K562 (cell line): Measurements from ENCODE around the gene NR6A1. TPM values are rescaled to one million over a fixed set of nuclear protein-coding genes. Genes with fewer than 3 reads are reported as not detected.
A peak's percentile ranks its signal among the peaks of the same experiment; 100 is the strongest.

ENCODE experiments used
- CCAR2 ChIP-seq: fragments of 200-400 bp; formaldehyde crosslinking; IDR thresholded peaks from 2 replicates; pipeline ENCODE4 v1.6.1; 2017; ENCODE audit warnings: mild to moderate bottlenecking, low read depth, low read length
- DPF2 ChIP-seq: fragments of 450-650 bp; IDR thresholded peaks from 2 replicates; pipeline ENCODE4 v1.6.1; 2016
- JUN ChIP-seq, 2 experiments: sonication (generic) in 1 of 2; formaldehyde crosslinking in 1 of 2; IDR thresholded peaks; 2 replicates each; pipeline versions ENCODE4 v1.6.1 to v1.8.0; 2012 to 2022; ENCODE audit warnings: borderline replicate concordance in 2 of 2, mild to moderate bottlenecking in 2 of 2, improper control_type of control experiment in 1 of 2, low read depth in 1 of 2, low read length in 1 of 2, missing genetic modification reagents in 1 of 2
- JUND ChIP-seq, 2 experiments: IDR thresholded peaks; 2 replicates in 1 of 2; 3 replicates in 1 of 2; pipeline ENCODE4 v1.6.1; 2011; ENCODE audit warnings: borderline replicate concordance in 2 of 2, low read depth in 2 of 2, low read length in 2 of 2, improper control_type of control experiment in 1 of 2, missing biosample characterization in 1 of 2, missing genetic modification characterization in 1 of 2, missing genetic modification reagents in 1 of 2
- SMARCA4 ChIP-seq: fragments of 450-650 bp; IDR thresholded peaks from 2 replicates; pipeline ENCODE4 v1.6.1; 2016
- TSHZ1 ChIP-seq: fragments of 250-450 bp; sonication (Bioruptor Pico); IDR thresholded peaks from 2 replicates; pipeline ENCODE4 v1.4.0; 2020; ENCODE audit warnings: mild to moderate bottlenecking, moderate library complexity
- ZNF175 ChIP-seq: fragments of 200-800 bp; sonication (Bioruptor generic); IDR thresholded peaks from 2 replicates; pipeline ENCODE4 v1.6.1; 2016; ENCODE audit warnings: low read depth, mild to moderate bottlenecking, missing genetic modification characterization, missing compliant biosample characterization
- polyA plus RNA-seq, 8 experiments: library from polyadenylated mRNA; depleted of rRNA in 4 of 8; stranded (reverse) in 5 of 8; unstranded in 3 of 8; fragments of >200 nt; fragmentation: Nextera tagmentation in 2 of 8; fragmentation: Illumina TruSeq in 1 of 8; extraction: Ambion mirVana in 2 of 8; extraction: Trizol in 1 of 8; gene quantifications; 2 replicates each; pipeline versions ENCODE4 v1.2.1 to v1.2.3, GENCODE V29; 2011 to 2014; ENCODE audit warnings: inconsistent platforms in 1 of 8, missing spikeins in 1 of 8
- total RNA-seq, 7 experiments: library from RNA; depleted of rRNA in 6 of 7; stranded (reverse); fragments of >200 nt in 6 of 7; fragmentation: Illumina TruSeq in 2 of 7; extraction: Trizol in 2 of 7; gene quantifications; 2 replicates each; pipeline versions ENCODE4 v1.2.1 to v1.2.3, GENCODE V29; 2011 to 2021; ENCODE audit warnings: low replicate concordance in 1 of 7

Gene NR6A1
- total and polyA plus RNA-seq, 9 of the 15 experiments (the other 6 are each of a cell fraction or from before 2014, with no cell fraction given): 9.7 to 55.4 (median 28.3) TPM

DNA sequence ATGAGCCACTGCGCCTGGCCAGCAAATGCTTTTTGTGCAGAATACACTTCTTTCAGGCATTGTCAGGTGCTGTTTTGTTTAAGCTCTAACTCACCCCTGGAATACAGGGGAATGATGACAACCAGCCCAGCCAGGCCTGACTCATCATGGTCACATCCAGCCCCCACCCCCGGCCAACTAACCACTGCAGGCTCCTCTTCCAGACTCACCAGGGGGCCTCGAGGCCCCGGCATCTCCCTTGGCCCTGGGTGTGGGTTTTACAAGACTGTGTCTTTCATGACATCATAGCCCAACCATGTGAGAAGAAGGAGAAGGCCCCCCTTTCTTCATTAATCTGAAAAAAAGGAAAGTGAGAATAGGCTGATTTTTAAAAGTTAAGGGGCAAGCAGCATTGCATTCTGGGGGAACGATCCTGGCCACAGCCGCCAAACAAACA is 41.3 kb upstream of the NR6A1 start (continued):
- TF ChIP-seq CCAR2 (no peak), DPF2 (peak; percentile 42; the same call in 1 of the 2 replicates), JUND (IDR thresholded peaks at IDR 0.05; ENCODE audit: borderline replicate concordance, low read depth, low read length) (peak; percentile 81; the same call in 1 of the 2 replicates), JUND (tag; IDR thresholded peaks at IDR 0.05; ENCODE audit: borderline replicate concordance, low read depth, low read length) (peak; percentile 63; the same call in 1 of the 3 replicates), JUN (IDR thresholded peaks at IDR 0.05; ENCODE audit: borderline replicate concordance, low read depth, low read length) (peak; percentile 64; the same call in 1 of the 2 replicates), JUN (CRISPR knock-in tag; IDR thresholded peaks at IDR 0.05; ENCODE audit: borderline replicate concordance) (no peak), SMARCA4 (peak; percentile 36; the same call in 1 of the 2 replicates), ZNF175 (CRISPR knock-in tag) (no peak), TSHZ1 (no peak)
- TF ChIP-seq, all 486 proteins: peak for 21
